Measurements from ENCODE around the gene RNF144B.
"Not testable (repeated sequence)": the region's sequence is repeated elsewhere in the genome, so short reads cannot be mapped to it uniquely, and the experiment has no call there.

RNF144B gene

GRCh38 chr6:18409602-18410001, 22.5 kb downstream of the RNF144B start:
- not testable (repeated sequence) for DNase-seq (ENCODE audit: low spot score)

- DNase-seq (ENCODE audit: low spot score) = no peak
Measured at GRCh38 chr6:18410412-18410811, 23.3 kb downstream of the RNF144B start.

- no peak for DNase-seq (ENCODE audit: low spot score)
Measured at GRCh38 chr6:18412068-18412467, 24.9 kb downstream of the RNF144B start.

- DNase-seq (ENCODE audit: low spot score) = no peak
Measured at GRCh38 chr6:18412644-18413043, 25.5 kb downstream of the RNF144B start.

GRCh38 chr6:18413381-18413780, 26.2 kb downstream of the RNF144B start:
- DNase-seq (ENCODE audit: low spot score) = no peak

- DNase-seq (ENCODE audit: low spot score) = no peak
Measured at GRCh38 chr6:18414116-18414515, 27.0 kb downstream of the RNF144B start.

- no peak for DNase-seq (ENCODE audit: low spot score)
Measured at GRCh38 chr6:18415207-18415606, 28.1 kb downstream of the RNF144B start.

- DNase-seq (ENCODE audit: low spot score) = no peak
Measured at GRCh38 chr6:18415671-18416340, 28.7 kb downstream of the RNF144B start.

- DNase-seq (ENCODE audit: low spot score) = no peak
Measured at GRCh38 chr6:18416341-18416679, 29.2 kb downstream of the RNF144B start.

GRCh38 chr6:18420328-18420727, 33.2 kb downstream of the RNF144B start:
- DNase-seq (ENCODE audit: low spot score) = no peak

- no peak for DNase-seq (ENCODE audit: low spot score)
Measured at GRCh38 chr6:18422136-18422535, 35.0 kb downstream of the RNF144B start.

- DNase-seq (ENCODE audit: low spot score) = no peak
Measured at GRCh38 chr6:18423426-18423825, 36.3 kb downstream of the RNF144B start.

GRCh38 chr6:18424201-18424600, 37.1 kb downstream of the RNF144B start:
- no peak for DNase-seq (ENCODE audit: low spot score)

- no peak for DNase-seq (ENCODE audit: low spot score)
Measured at GRCh38 chr6:18425218-18425617, 38.1 kb downstream of the RNF144B start.

GRCh38 chr6:18427296-18427695, 40.1 kb downstream of the RNF144B start:
- no peak for DNase-seq (ENCODE audit: low spot score)

GRCh38 chr6:18429655-18430297, 42.6 kb downstream of the RNF144B start:
- DNase-seq (ENCODE audit: low spot score) = no peak

- DNase-seq (ENCODE audit: low spot score) = no peak
Measured at GRCh38 chr6:18431581-18431980, 44.4 kb downstream of the RNF144B start.

- no peak for DNase-seq (ENCODE audit: low spot score)
Measured at GRCh38 chr6:18432180-18432579, 45.0 kb downstream of the RNF144B start.

- no peak for DNase-seq (ENCODE audit: low spot score)
Measured at GRCh38 chr6:18432619-18433018, 45.5 kb downstream of the RNF144B start.

- DNase-seq (ENCODE audit: low spot score) = no peak
Measured at GRCh38 chr6:18433059-18433458, 45.9 kb downstream of the RNF144B start.

GRCh38 chr6:18436341-18436740, 49.2 kb downstream of the RNF144B start:
- DNase-seq (ENCODE audit: low spot score) = no peak

- DNase-seq (ENCODE audit: low spot score) = no peak
Measured at GRCh38 chr6:18439581-18439980, 52.4 kb downstream of the RNF144B start.

- no peak for DNase-seq (ENCODE audit: low spot score)
Measured at GRCh38 chr6:18441251-18441979, 54.3 kb downstream of the RNF144B start.

All from Ammon's horn (tissue), 1 donor.